ENCODE measurements around the gene GPR119.
"Not testable (repeated sequence)": the region's sequence is repeated elsewhere in the genome, so short reads cannot be mapped to it uniquely, and the experiment has no call there.

Gene GPR119

GRCh38 chrX:130393451-130394074 is 8.1 kb upstream of the GPR119 start:
- DNase-seq (ENCODE audit: low read depth) = peak; percentile 29
- TF ChIP-seq CTCF (IDR thresholded peaks at IDR 0.05; ENCODE audit: control insufficient read depth, insufficient read depth, low read depth, low read length, missing control alignments) = peak; percentile 90
- no peak overlapping the region for H3K4me3 ChIP-seq (ENCODE audit: control insufficient read depth, low read depth, low read length)

- no peak overlapping the region for H3K4me3 ChIP-seq (ENCODE audit: control insufficient read depth, low read depth, low read length)
- TF ChIP-seq CTCF (IDR thresholded peaks at IDR 0.05; ENCODE audit: control insufficient read depth, insufficient read depth, low read depth, low read length, missing control alignments) = no peak
- no peak for DNase-seq (ENCODE audit: low read depth)
Observed at GRCh38 chrX:130386408-130386808, 934 bp upstream of the GPR119 start.

- TF ChIP-seq CTCF (IDR thresholded peaks at IDR 0.05; ENCODE audit: control insufficient read depth, insufficient read depth, low read depth, low read length, missing control alignments) = no peak
- H3K4me3 ChIP-seq (ENCODE audit: control insufficient read depth, low read depth, low read length) = no peak overlapping the region
- DNase-seq (ENCODE audit: low read depth) = no peak
Observed at GRCh38 chrX:130378024-130378669, 7.3 kb downstream of the GPR119 start.

- TF ChIP-seq CTCF (IDR thresholded peaks at IDR 0.05; ENCODE audit: control insufficient read depth, insufficient read depth, low read depth, low read length, missing control alignments) = no peak
- no peak for DNase-seq (ENCODE audit: low read depth)
- H3K4me3 ChIP-seq (ENCODE audit: control insufficient read depth, low read depth, low read length) = no peak overlapping the region
Observed at GRCh38 chrX:130376077-130376476, 9.4 kb downstream of the GPR119 start.

GRCh38 chrX:130352050-130352449 is 33.4 kb downstream of the GPR119 start:
- H3K4me3 ChIP-seq (ENCODE audit: control insufficient read depth, low read depth, low read length); DNase-seq (ENCODE audit: low read depth): not testable (repeated sequence)

- DNase-seq (ENCODE audit: low read depth) = no peak
Observed at GRCh38 chrX:130351567-130351966, 33.9 kb downstream of the GPR119 start.

More at GRCh38 chrX:130351567-130351966, 33.9 kb downstream of the GPR119 start:
- no peak overlapping the region for H3K4me3 ChIP-seq (ENCODE audit: control insufficient read depth, low read depth, low read length)
- TF ChIP-seq CTCF (IDR thresholded peaks at IDR 0.05; ENCODE audit: control insufficient read depth, insufficient read depth, low read depth, low read length, missing control alignments) = no peak
